ENCODE data around the gene ASPSCR1. TPM values are rescaled to one million over a fixed set of nuclear protein-coding genes. Genes with fewer than 3 reads are reported as not detected.

ASPSCR1 gene
- total RNA-seq, 2 experiments from 2014 or later = 77.8 to 89.1 TPM

- H2AFZ ChIP-seq (ENCODE audit: low read length) = no peak overlapping the region
- no peak for TF ChIP-seq EZH2phosphoT487 (IDR thresholded peaks at IDR 0.05; ENCODE audit: borderline replicate concordance, low read depth, low read length)
- TF ChIP-seq CTCF (conservative IDR thresholded peaks at IDR 0.05; ENCODE audit: low read length) = no peak
- CTCF ChIA-PET (ENCODE audit: unreplicated experiment) = no interaction called here
- H3K27ac ChIP-seq (ENCODE audit: low read depth, low read length, poor library complexity, severe bottlenecking) = no peak overlapping the region
- H3K4me2 ChIP-seq (ENCODE audit: low read length) = no peak overlapping the region
- POLR2A ChIA-PET = no interaction called here
- no peaks in the 10 kb centered on the region for H3K9me3 ChIP-seq (ENCODE audit: low read length)
- H3K4me1 ChIP-seq (ENCODE audit: insufficient read depth, low read length, poor library complexity, severe bottlenecking) = peaks cover 35% of the 10 kb centered on the region
- no peaks in the 10 kb centered on the region for H4K20me1 ChIP-seq (ENCODE audit: insufficient read depth, low read length)
- intact Hi-C loops (cut with micrococcal nuclease; ENCODE audit: unreplicated experiment) = no loop called here
- H3K4me3 ChIP-seq (ENCODE audit: low read depth, low read length, poor library complexity, severe bottlenecking) = no peak overlapping the region
- H3K9me2 ChIP-seq (ENCODE audit: insufficient read depth, low read length) = no peaks in the 10 kb centered on the region
- no peaks in the 10 kb centered on the region for H3K36me3 ChIP-seq (ENCODE audit: insufficient read depth, low read length)
- BruUV-seq (replicated peaks) = no TSS peak
- H3K79me2 ChIP-seq (ENCODE audit: insufficient read depth, low read depth, low read length) = no peaks in the 10 kb centered on the region
- DNase-seq (ENCODE audit: low spot score) = no peak
These were observed 13.2 kb upstream of the ASPSCR1 start for GRCh38 chr17:81964081-81964849.

- POLR2A ChIA-PET = interaction anchor here (0.6 to 0.8 kb wide), 2 partner anchors 9 to 10 kb away, joined by 4 to 5 read pairs; no protein-coding TSS in a partner anchor
- Histone ChIP-seq H2AFZ (ENCODE audit: low read length) (peak overlapping the region; percentile 69), H3K4me3 (ENCODE audit: low read depth, low read length, poor library complexity, severe bottlenecking) (peak overlapping the region; percentile 68)
These were observed 10.8 kb upstream of the ASPSCR1 start for GRCh38 chr17:81966343-81967243.

GRCh38 chr17:81967244-81967532, 10.2 kb upstream of the ASPSCR1 start:
- H3K36me3 ChIP-seq (ENCODE audit: insufficient read depth, low read length) = no peaks in the 10 kb centered on the region
- no peaks in the 10 kb centered on the region for H3K9me2 ChIP-seq (ENCODE audit: insufficient read depth, low read length)
- no peaks in the 10 kb centered on the region for H3K9me3 ChIP-seq (ENCODE audit: low read length)
- no peaks in the 10 kb centered on the region for H4K20me1 ChIP-seq (ENCODE audit: insufficient read depth, low read length)
- TF ChIP-seq CTCF (conservative IDR thresholded peaks at IDR 0.05; ENCODE audit: low read length) = no peak
- TF ChIP-seq EZH2phosphoT487 (IDR thresholded peaks at IDR 0.05; ENCODE audit: borderline replicate concordance, low read depth, low read length) = no peak
- intact Hi-C loops (cut with micrococcal nuclease; ENCODE audit: unreplicated experiment) = loop anchor here (2.0 to 5.0 kb wide), 3 partner anchors 56 to 135 kb away; partner anchors contain the start of genes ALYREF, ANAPC11, CENPX and LRRC45
- H2AFZ ChIP-seq (ENCODE audit: low read length) = peak overlapping the region; percentile 69
- DNase-seq (ENCODE audit: low spot score) = no peak
- H3K4me2 ChIP-seq (ENCODE audit: low read length) = peak overlapping the region; percentile 90
- H3K4me1 ChIP-seq (ENCODE audit: insufficient read depth, low read length, poor library complexity, severe bottlenecking) = peaks cover 29% of the 10 kb centered on the region
- H3K4me3 ChIP-seq (ENCODE audit: low read depth, low read length, poor library complexity, severe bottlenecking) = peak overlapping the region; percentile 68
- peak overlapping the region; percentile 44 for H3K27ac ChIP-seq (ENCODE audit: low read depth, low read length, poor library complexity, severe bottlenecking)
- ChIA-PET CTCF (ENCODE audit: unreplicated experiment) (interaction anchor here (1.3 kb wide), 1 partner anchor 54 kb away, joined by 3 read pairs; no protein-coding TSS in a partner anchor), POLR2A (interaction anchor here (0.6 to 2.1 kb wide), 4 partner anchors 8 to 539 kb away, joined by 3 to 7 read pairs (median 4); no protein-coding TSS in a partner anchor)
- no peaks in the 10 kb centered on the region for H3K79me2 ChIP-seq (ENCODE audit: insufficient read depth, low read depth, low read length)
- BruUV-seq (replicated peaks) = no TSS peak

More at GRCh38 chr17:81966343-81967243, 10.8 kb upstream of the ASPSCR1 start:
- peak overlapping the region; percentile 44 for H3K27ac ChIP-seq (ENCODE audit: low read depth, low read length, poor library complexity, severe bottlenecking)
- no TSS peak for BruUV-seq (replicated peaks)
- no peak for TF ChIP-seq EZH2phosphoT487 (IDR thresholded peaks at IDR 0.05; ENCODE audit: borderline replicate concordance, low read depth, low read length)
- CTCF ChIA-PET (ENCODE audit: unreplicated experiment) = interaction anchor here (0.7 kb wide), 1 partner anchor 53 kb away, joined by 3 read pairs; no protein-coding TSS in a partner anchor
- no peaks in the 10 kb centered on the region for H3K9me2 ChIP-seq (ENCODE audit: insufficient read depth, low read length)
- H4K20me1 ChIP-seq (ENCODE audit: insufficient read depth, low read length) = no peaks in the 10 kb centered on the region
- peak overlapping the region; percentile 90 for H3K4me2 ChIP-seq (ENCODE audit: low read length)
- DNase-seq (ENCODE audit: low spot score) = peak; percentile 69
- intact Hi-C loops (cut with micrococcal nuclease; ENCODE audit: unreplicated experiment) = loop anchor here (2.0 to 5.0 kb wide), 3 partner anchors 56 to 136 kb away; partner anchors contain the start of genes ALYREF, ANAPC11, CENPX and LRRC45
- peaks cover 29% of the 10 kb centered on the region for H3K4me1 ChIP-seq (ENCODE audit: insufficient read depth, low read length, poor library complexity, severe bottlenecking)
- no peaks in the 10 kb centered on the region for H3K9me3 ChIP-seq (ENCODE audit: low read length)
- no peaks in the 10 kb centered on the region for H3K79me2 ChIP-seq (ENCODE audit: insufficient read depth, low read depth, low read length)
- H3K36me3 ChIP-seq (ENCODE audit: insufficient read depth, low read length) = no peaks in the 10 kb centered on the region
